KOPT-K1 (cell line): Measurements from ENCODE around the gene EGFLAM.

ENCODE experiments used
- H3K27ac ChIP-seq: fragments of 200-600 bp; sonication (generic); 2 replicates; pipeline ENCODE4 v1.5.1; 2016; ENCODE audit warnings: antibody characterized with exemption, mild to moderate bottlenecking, low read depth, low read length; ENCODE audit not compliant: poor library complexity, severe bottlenecking
- H3K36me3 ChIP-seq: fragments of 200-600 bp; sonication (generic); 2 replicates; pipeline ENCODE4 v1.5.1; 2017; ENCODE audit warnings: antibody characterized with exemption, mild to moderate bottlenecking, low read length, moderate library complexity; ENCODE audit not compliant: insufficient read depth
- H3K9me3 ChIP-seq: fragments of 200-600 bp; sonication (generic); 2 replicates; pipeline ENCODE4 v1.5.1; 2017; ENCODE audit warnings: antibody characterized with exemption, low read length, mild to moderate bottlenecking; ENCODE audit not compliant: insufficient read depth, poor library complexity, severe bottlenecking

The EGFLAM gene

DNA sequence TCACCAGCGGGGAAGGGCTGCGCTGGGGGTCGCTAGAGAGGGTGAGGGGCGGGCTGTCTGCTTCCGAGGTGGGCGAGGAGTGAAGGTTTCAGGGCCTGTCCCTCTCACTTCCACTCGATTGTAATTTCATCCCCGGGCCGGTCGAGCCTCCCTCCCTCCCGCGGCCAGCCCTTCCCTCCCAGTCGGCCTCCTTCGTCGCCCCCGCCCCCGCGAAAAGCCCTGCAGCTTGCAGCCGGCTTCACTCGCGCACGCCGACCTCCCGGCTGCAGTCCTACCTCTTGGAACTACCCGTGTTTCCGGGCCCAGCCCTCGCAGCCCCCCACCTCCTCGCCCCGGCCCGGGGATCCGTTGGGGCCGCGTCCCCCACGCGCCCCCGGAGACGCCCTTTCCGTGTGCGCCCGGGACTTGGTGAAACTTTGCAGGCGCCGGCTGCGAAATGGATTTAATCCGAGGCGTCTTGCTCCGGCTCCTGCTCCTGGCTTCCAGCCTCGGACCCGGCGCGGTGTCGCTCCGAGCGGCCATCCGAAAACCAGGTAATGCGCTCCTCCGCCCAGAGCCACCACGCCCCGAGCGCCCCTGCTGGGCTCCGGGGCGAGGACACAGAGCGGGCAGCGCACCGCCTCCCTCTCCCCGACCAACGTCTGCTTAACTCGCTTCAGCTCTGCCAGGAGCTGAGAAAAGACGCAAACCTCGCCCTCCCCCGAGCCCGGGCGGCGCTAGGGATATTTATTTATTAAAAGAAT is at the start of gene EGFLAM:
TSS of gene EGFLAM (plus strand) at position 241 of the 743 bp plus-strand sequence. CDS start at position 437, 196 bp downstream.
- Histone ChIP-seq H3K36me3 (no peaks in the 10 kb centered on the region), H3K9me3 (peaks cover 16% of the 10 kb centered on the region), H3K27ac (no peak within 1 kb of the TSS)

DNA sequence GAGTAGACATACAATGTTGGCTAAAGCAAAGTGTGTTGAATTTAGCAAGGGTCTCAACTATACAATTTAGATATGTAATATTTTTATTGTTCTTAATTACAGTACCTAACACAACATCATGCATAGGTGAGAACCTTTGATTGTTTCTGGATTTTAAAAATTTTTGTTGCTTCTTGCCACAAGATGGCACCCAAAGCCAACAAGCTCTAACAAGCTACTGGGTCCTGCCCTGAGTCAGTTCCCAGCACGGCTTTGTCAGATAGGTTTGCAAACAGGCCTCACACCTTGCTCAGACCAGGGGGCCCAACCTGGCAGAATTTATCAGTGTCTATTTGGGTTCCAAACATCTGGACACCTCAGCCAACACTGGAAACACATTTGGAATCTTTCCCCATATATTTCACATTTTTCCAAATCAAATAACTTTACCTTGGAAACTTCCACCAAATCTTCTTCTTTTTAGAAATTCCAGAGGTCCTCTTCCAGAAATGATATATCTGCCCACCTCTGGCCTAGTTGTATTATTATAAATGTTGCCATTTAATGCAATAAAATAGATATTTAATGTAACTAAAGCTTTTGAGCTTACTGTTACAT is 49.5 kb upstream of the EGFLAM start:
- no peaks in the 10 kb centered on the region for H3K36me3 ChIP-seq
- H3K27ac ChIP-seq = no peak overlapping the region
- H3K9me3 ChIP-seq = no peaks in the 10 kb centered on the region

DNA sequence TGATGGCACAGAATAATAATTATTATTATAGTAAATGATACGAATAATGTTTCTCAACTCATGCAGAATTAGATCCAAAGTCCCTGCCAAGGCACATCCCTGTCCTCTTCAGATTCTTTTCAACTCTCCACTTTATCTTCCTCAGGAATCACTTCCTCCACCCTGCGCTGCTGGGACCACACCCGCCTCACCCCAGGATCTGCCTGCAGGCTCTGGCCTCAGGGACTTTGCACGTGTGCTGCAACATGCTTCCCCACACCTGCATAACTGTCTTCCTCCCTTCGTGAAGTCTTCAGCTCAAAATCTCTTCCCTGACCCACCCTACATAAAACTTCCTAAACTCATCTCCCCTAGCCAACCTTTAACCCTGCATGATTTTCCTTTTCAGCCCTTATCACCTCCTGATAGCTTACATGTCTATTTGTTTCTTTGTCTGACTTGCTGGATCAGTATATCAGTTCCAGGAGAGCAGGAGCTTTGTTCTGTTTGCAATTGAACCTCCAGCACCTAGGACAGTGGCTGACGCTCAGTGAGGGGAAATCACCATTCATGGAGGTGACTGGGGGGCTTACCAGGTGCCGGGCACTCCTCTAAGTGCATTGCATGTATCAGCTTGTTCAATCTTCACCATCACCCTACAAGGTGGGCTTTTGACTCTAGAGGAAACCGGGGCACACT is 47.5 kb upstream of the EGFLAM start:
- no peaks in the 10 kb centered on the region for H3K36me3 ChIP-seq
- H3K27ac ChIP-seq = no peak overlapping the region
- no peaks in the 10 kb centered on the region for H3K9me3 ChIP-seq

DNA sequence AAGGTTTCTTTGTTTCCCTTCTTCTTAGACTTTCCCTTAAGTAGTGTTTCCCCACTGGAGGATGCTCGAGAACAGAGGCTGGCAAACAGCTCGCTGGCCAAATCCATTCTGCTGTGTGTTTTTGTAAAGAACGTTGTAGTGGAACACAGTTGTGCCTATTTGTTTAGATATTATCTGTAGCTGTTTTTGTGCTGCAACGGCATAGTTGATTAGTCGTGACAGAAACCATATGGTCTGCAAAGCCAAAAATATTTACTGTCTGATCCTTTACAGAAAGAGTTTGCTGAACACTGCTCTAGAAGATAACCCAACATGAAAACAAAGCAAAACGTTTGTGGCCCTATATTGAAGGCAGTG is 47.0 kb upstream of the EGFLAM start:
- Histone ChIP-seq H3K9me3 (no peaks in the 10 kb centered on the region), H3K36me3 (no peaks in the 10 kb centered on the region), H3K27ac (no peak overlapping the region)

DNA sequence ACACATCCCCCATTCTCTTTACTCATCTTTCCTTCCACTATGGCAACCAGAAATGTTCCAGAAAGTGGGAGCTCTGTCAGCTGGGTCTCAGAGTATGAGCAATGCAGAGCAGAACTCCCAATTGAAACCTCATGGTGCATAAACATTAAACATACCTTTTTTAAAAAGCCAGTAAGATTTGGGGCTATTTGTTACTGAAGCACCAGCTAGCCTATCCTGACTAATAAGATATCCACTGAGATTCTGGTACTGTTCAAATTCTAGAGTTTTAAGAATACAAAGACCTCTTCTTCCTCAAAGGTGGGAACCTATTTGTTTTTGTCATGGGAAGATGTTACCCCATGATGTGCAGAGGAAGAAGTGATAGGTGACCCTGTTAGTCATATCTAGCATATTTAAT is 46.1 kb upstream of the EGFLAM start:
- Histone ChIP-seq H3K27ac (no peak overlapping the region), H3K9me3 (no peaks in the 10 kb centered on the region), H3K36me3 (no peaks in the 10 kb centered on the region)

DNA sequence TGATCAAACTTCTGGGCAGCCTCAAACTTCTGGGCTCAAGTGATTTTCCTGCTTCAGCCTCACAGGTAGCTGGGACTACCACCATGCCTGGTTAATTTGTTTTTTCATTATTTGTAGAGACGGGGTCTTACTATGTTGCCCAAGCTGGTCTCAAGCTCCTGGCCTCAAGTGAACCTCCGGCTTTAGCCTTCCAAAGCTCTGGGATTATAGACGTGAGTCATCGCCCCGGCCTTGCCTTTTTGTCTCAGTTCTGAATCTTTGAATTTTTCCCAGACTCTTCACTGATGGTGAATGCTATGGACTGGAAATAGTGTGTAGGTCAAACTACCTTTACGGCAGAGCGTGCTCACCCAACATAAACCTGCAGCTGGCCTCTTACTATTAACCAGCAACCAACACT is 32.3 kb upstream of the EGFLAM start:
- Histone ChIP-seq H3K9me3 (no peaks in the 10 kb centered on the region), H3K36me3 (no peaks in the 10 kb centered on the region)

DNA sequence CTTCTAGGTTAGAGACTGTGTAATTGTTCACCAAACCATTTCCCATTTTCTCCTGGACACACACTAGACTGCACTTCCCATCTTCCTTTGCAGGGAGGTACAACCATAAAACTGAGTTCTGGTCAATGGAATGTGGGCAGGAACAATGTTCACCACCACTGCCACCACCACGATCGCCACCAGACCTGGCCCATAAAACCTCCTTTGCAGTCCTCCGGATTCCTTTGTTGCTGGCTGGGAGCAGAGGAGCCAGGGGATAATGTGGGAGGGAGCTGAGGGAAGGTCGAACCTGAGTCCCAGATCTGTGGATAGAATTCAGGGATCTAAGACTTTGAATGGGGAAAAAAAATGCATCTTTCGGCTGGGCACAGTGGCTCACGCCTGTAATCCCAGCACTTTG is 29.4 kb upstream of the EGFLAM start:
- H3K27ac ChIP-seq = no peak overlapping the region
- H3K9me3 ChIP-seq = no peaks in the 10 kb centered on the region
- H3K36me3 ChIP-seq = no peaks in the 10 kb centered on the region

More for the DNA sequence above, 32.3 kb upstream of the EGFLAM start:
- H3K27ac ChIP-seq = no peak overlapping the region

DNA sequence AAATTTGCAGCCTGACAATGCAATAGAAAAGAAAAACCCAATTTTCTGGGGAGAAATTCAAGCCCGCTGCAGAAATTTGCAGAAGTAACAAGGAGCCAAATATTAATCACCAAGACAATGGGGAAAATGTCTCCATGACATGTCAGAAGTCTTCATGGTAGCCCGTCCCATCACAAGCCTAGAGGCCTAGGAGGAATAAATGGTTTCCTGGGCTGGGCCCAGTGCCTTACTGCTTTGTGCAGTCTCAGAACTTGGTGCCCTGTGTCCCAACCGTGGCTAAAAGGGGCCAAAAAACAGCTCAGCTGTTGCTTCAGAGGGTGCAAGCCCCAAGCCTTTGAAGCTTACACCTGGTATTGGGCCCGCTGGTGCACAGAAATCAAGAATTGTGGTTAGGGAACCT is 23.6 kb upstream of the EGFLAM start:
- H3K9me3 ChIP-seq = peaks cover 18% of the 10 kb centered on the region
- H3K36me3 ChIP-seq = no peaks in the 10 kb centered on the region
- H3K27ac ChIP-seq = no peak overlapping the region

DNA sequence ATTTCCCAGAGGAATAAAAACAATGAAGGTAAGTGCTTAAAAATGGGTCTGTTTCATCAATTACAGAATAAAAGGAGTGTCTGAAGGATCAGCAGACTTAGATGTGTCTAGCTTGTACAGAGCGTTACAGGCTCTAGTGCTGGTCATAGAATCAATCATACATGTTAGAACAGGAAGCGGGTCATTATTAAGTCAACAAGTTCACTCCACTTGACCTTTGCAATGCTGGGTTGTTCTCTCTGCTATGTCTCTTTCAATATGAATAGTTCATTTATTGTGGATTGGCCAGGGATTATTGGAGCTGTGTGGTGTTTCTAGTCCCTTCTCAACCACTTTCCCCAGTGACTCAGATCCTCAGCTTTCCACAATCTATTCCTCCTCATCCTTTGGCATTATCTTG is 20.7 kb upstream of the EGFLAM start:
- no peak overlapping the region for H3K27ac ChIP-seq
- no peaks in the 10 kb centered on the region for H3K36me3 ChIP-seq
- peaks cover 18% of the 10 kb centered on the region for H3K9me3 ChIP-seq

DNA sequence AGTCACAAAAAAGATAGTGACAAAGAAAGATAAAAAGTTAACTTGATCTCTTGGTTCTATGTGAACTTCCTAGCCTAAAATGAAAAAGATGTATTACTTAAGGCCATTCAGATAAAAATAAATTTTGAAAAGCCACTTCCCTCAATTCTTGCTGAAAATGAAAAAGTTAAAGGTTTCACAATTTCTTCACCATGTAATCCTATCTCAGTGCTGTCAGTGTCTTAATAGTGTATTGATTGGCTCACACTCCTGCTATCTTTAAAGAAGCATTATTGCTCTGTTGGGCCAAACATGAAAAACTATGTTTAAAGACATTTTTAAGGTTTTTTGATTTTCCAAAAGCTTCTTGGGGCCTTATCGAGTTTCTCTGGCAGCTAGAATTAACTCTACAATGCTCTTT is 18.1 kb upstream of the EGFLAM start:
- H3K27ac ChIP-seq = no peak overlapping the region
- H3K9me3 ChIP-seq = peaks cover 7% of the 10 kb centered on the region
- H3K36me3 ChIP-seq = no peaks in the 10 kb centered on the region

DNA sequence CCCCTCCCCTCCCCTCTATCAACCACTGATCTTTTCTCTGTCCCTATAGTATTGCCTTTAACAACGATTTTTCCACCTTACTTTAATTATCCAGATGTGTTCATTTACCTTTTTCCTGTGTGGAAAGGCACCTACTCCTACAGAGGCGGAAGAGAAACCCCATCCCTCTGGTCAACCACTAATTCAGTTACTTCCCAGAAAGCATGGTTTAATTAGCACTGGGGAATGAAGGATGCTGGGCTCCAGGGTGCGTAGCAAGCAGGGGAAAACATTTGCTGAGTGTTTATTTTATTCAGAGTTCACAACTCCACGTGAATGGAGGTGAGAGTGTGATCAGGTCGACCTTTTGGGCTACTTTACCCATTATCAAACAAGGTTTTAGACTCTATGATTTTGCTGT is 16.7 kb upstream of the EGFLAM start:
- no peaks in the 10 kb centered on the region for H3K36me3 ChIP-seq
- H3K27ac ChIP-seq = no peak overlapping the region
- no peaks in the 10 kb centered on the region for H3K9me3 ChIP-seq

DNA sequence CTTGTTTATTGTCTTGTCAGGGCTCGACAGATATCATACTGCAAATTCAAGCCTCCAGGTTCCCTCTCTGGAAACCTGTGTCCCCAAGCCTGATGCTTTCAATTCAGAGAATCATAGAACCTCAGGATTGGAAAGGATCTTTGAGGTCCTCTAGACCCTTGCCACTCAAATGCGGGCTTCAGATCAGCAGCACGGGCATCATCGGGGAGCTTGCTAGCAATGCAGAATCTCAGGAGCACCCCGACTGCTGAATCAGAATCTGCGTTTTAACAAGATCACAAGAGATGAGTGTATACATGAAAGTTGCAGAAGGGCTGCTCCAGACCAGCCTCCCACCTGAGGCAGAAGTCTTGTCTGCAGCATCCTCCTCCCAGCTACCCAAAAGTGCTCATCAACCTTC is 13.1 kb upstream of the EGFLAM start:
- Histone ChIP-seq H3K36me3 (no peaks in the 10 kb centered on the region), H3K9me3 (no peaks in the 10 kb centered on the region), H3K27ac (no peak overlapping the region)

DNA sequence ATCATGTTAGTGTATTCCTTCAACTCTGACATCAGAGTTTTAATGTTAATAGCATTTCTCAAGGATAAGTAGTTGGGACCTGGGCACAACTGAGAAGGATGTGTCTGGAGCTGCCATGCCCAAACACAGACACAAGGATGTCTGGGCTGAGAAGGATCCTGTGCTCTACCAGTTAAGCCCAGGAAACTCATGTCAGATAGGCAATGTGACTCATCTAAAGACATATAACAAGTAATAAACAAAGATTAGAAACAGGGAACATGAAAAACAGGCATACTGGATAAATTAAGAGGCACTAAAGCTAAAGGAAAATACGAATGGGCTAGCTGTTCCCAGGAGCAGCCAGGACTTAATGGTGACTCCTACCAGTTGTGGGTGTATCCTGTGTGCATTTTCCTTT is 9.1 kb upstream of the EGFLAM start:
- no peak overlapping the region for H3K27ac ChIP-seq
- H3K36me3 ChIP-seq = no peaks in the 10 kb centered on the region
- H3K9me3 ChIP-seq = peaks cover 6% of the 10 kb centered on the region

DNA sequence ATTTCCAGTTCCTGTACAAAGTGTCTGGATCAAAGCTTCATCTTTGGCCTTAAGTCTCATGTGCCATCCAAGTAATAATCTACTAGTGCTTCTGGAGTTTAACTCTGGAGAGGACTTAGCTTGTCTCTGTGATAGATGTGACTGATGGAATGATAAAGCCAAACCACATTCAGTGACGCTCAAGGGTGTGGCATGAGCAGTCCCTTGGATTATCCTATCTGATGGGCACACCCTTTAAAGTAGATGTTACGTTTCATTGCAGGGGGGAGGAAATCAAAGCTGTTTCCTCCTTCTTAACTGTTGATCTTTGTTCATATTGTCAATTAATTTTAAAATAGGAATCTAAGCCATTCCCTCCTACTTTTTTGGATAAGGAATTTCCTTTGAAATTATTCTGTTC is 8.5 kb upstream of the EGFLAM start:
- H3K9me3 ChIP-seq = peaks cover 6% of the 10 kb centered on the region
- no peaks in the 10 kb centered on the region for H3K36me3 ChIP-seq
- H3K27ac ChIP-seq = no peak overlapping the region

DNA sequence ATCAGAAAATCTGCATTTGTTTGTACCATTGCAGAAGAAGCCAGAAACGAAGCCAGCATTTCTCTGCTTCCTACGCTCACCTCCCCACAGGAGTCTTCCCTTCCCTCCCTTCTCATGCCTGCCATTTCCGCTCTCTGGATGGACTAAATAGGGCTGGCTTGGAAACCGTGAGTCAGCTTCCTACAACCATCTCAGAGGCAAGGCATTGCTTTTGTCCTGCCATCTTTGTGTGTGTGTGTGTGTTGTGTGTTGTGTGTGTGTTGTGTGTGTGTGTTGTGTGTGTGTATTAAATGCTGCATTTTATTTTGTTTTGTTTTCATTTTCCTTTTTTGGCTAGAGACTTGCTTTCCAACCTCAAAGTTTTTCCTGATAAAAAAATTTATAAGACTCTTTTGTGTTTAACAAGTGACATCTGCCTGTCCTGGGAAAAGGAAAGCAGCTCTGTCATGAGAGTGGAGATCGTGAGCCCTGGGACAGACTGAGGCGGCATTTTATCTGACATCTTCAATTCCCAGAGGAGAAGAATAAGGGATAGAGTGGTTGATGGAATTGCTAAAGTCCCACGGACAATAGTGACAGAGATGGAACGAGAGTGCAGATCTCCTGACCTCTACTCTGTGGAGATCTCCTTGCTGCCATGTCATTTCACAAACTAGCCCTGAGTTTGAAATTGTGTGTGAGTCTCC is 7.5 kb upstream of the EGFLAM start:
- Histone ChIP-seq H3K27ac (no peak overlapping the region), H3K36me3 (no peaks in the 10 kb centered on the region), H3K9me3 (peaks cover 6% of the 10 kb centered on the region)
